MM.1S (cell line): ENCODE data around the gene TXK.

Experiments used
- EZH2phosphoT487 ChIP-seq: fragments of 300-600 bp; sonication (generic); IDR thresholded peaks from 2 replicates; pipeline ENCODE4 v1.6.1; 2018; ENCODE audit warnings: antibody characterized with exemption, low read length
- TF ChIP-seq, protein P1 (sequence below): fragments of 300-600 bp; sonication (generic); IDR thresholded peaks from 2 replicates; pipeline ENCODE4 v1.5.1; 2016; ENCODE audit warnings: antibody characterized with exemption, low read length, mixed read lengths

DNA sequence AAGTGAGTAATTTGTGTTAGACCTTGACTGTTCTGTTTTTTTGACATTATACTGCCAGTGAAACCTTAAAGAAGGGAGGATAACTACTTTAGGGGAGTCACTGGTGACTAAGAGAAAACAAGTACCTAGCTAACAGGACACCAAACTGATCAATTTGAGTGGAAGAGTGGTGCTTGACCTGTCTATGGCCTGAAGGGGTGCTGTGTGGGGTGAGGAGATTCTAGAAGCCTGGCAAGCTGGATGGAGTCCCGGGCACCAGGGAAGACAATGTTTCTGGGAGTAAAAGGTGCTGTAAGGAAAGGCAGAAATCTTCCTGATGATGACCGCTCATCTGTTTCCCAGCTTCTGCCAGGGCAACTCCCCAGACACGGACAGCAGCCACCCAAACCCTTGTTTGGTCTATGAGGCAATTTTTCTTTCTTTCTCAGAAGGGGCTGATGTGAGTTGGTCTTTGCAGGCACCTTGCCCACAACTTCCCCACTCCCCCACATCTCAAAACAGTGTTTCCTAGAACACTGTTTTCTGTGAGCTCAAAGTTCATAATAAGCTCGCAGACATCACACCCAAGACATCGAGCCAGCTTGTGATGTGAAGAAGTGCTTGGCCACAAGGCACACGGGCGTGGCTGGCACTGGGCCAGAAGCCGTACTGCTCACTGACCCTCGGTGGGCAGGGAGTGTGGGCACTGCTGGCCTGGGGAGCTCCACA, 4.6 kb downstream of the TXK start:
- TF ChIP-seq, protein P1, sequence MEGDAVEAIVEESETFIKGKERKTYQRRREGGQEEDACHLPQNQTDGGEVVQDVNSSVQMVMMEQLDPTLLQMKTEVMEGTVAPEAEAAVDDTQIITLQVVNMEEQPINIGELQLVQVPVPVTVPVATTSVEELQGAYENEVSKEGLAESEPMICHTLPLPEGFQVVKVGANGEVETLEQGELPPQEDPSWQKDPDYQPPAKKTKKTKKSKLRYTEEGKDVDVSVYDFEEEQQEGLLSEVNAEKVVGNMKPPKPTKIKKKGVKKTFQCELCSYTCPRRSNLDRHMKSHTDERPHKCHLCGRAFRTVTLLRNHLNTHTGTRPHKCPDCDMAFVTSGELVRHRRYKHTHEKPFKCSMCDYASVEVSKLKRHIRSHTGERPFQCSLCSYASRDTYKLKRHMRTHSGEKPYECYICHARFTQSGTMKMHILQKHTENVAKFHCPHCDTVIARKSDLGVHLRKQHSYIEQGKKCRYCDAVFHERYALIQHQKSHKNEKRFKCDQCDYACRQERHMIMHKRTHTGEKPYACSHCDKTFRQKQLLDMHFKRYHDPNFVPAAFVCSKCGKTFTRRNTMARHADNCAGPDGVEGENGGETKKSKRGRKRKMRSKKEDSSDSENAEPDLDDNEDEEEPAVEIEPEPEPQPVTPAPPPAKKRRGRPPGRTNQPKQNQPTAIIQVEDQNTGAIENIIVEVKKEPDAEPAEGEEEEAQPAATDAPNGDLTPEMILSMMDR = peak; percentile 24
- TF ChIP-seq EZH2phosphoT487 = no peak
